K562 (cell line): ENCODE measurements around the gene CARD9.

Experiments
- BDP1 ChIP-seq: IDR thresholded peaks from 3 replicates; pipeline ENCODE4 v1.6.1; 2011; ENCODE audit not compliant: insufficient read length, insufficient read depth
- EP300 ChIP-seq: IDR thresholded peaks from 2 replicates; pipeline ENCODE4 v1.6.1; 2012; ENCODE audit warnings: low read length, improper control_type of control experiment
- EZH2 ChIP-seq: IDR thresholded peaks from 2 replicates; pipeline ENCODE4 v1.6.1; 2012; ENCODE audit warnings: low read depth, mild to moderate bottlenecking, inconsistent platforms, low read length, borderline replicate concordance
- KDM5B ChIP-seq: fragments of 200-600 bp; sonication (generic); IDR thresholded peaks from 2 replicates; pipeline ENCODE4 v1.6.1; 2012; ENCODE audit warnings: low read depth, mild to moderate bottlenecking, moderate library complexity, low read length, control low read depth, inconsistent platforms; ENCODE audit not compliant: insufficient replicate concordance
- NR2C2 ChIP-seq, 2 experiments: fragments of 200-800 bp in 1 of 2; sonication (Bioruptor generic) in 1 of 2; sonication (generic) in 1 of 2; formaldehyde crosslinking in 1 of 2; IDR thresholded peaks; 2 replicates each; pipeline versions ENCODE4 v1.6.1 to v1.8.0; 2016 to 2022; ENCODE audit warnings: mild to moderate bottlenecking in 1 of 2, missing compliant biosample characterization in 1 of 2, missing genetic modification characterization in 1 of 2, missing genetic modification reagents in 1 of 2
- PHF8 ChIP-seq: fragments of 200-600 bp; sonication (generic); IDR thresholded peaks from 2 replicates; pipeline ENCODE4 v1.6.1; 2012; ENCODE audit warnings: mixed run types, mild to moderate bottlenecking, inconsistent platforms, low read length, moderate library complexity, borderline replicate concordance
- TCF3 ChIP-seq: sonication (generic); formaldehyde crosslinking; IDR thresholded peaks from 2 replicates; pipeline ENCODE4 v1.4.0; 2020; ENCODE audit warnings: mild to moderate bottlenecking, missing genetic modification reagents
- TCF7L2 ChIP-seq: fragments of 150-350 bp; IDR thresholded peaks from 2 replicates; pipeline ENCODE4 v1.6.1; 2016; ENCODE audit warnings: low read depth, mild to moderate bottlenecking, low read length, moderate library complexity
- ZNF197 ChIP-seq: fragments of 200-800 bp; sonication (Bioruptor generic); IDR thresholded peaks from 2 replicates; pipeline ENCODE4 v1.6.1; 2016; ENCODE audit warnings: low read depth, missing genetic modification characterization, missing compliant biosample characterization
- TF ChIP-seq, protein P1 (sequence below): sonication (generic); formaldehyde crosslinking; IDR thresholded peaks from 2 replicates; pipeline ENCODE4 v1.4.0; 2020; ENCODE audit warnings: mild to moderate bottlenecking, missing genetic modification reagents
- TF ChIP-seq, protein P2 (sequence below), 2 experiments: fragments of 450-650 bp; IDR thresholded peaks; 2 replicates each; pipeline ENCODE4 v1.6.1; 2016
- TF ChIP-seq, protein P3 (sequence below): sonication (generic); formaldehyde crosslinking; IDR thresholded peaks from 2 replicates; pipeline ENCODE4 v1.8.1; 2022; ENCODE audit warnings: missing genetic modification reagents

DNA sequence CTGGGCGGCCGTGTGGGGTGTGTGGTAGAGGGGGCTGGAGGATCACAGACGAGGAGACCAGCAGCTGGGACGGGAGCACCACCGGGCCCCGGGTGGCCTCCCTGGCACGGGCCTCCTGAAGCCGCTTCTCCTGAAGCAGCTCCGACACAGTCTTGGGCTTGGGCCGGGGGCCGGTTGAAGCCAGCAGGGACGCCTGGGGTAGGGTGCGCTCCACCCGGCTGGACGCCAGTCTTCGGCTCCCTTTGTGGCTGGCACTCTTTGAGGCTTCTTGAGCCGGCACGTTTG, 5.5 kb upstream of the CARD9 start:
- TF ChIP-seq KDM5B (no peak), EP300 (no peak), EZH2 (no peak), TCF7L2 (no peak), PHF8 (no peak), NR2C2 (CRISPR knock-in tag; IDR thresholded peaks at IDR 0.05) (no peak), NR2C2 (tag; IDR thresholded peaks at IDR 0.05) (no peak), TCF3 (CRISPR knock-in tag) (no peak), BDP1 (no peak), ZNF197 (no peak)
- TF ChIP-seq, protein P1, sequence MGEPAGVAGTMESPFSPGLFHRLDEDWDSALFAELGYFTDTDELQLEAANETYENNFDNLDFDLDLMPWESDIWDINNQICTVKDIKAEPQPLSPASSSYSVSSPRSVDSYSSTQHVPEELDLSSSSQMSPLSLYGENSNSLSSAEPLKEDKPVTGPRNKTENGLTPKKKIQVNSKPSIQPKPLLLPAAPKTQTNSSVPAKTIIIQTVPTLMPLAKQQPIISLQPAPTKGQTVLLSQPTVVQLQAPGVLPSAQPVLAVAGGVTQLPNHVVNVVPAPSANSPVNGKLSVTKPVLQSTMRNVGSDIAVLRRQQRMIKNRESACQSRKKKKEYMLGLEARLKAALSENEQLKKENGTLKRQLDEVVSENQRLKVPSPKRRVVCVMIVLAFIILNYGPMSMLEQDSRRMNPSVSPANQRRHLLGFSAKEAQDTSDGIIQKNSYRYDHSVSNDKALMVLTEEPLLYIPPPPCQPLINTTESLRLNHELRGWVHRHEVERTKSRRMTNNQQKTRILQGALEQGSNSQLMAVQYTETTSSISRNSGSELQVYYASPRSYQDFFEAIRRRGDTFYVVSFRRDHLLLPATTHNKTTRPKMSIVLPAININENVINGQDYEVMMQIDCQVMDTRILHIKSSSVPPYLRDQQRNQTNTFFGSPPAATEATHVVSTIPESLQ (CRISPR knock-in tag), result no peak
- TF ChIP-seq, protein P2, sequence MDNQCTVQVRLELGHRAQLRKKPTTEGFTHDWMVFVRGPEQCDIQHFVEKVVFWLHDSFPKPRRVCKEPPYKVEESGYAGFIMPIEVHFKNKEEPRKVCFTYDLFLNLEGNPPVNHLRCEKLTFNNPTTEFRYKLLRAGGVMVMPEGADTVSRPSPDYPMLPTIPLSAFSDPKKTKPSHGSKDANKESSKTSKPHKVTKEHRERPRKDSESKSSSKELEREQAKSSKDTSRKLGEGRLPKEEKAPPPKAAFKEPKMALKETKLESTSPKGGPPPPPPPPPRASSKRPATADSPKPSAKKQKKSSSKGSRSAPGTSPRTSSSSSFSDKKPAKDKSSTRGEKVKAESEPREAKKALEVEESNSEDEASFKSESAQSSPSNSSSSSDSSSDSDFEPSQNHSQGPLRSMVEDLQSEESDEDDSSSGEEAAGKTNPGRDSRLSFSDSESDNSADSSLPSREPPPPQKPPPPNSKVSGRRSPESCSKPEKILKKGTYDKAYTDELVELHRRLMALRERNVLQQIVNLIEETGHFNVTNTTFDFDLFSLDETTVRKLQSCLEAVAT (IDR thresholded peaks at IDR 0.05), result no peak
- TF ChIP-seq, protein P3, sequence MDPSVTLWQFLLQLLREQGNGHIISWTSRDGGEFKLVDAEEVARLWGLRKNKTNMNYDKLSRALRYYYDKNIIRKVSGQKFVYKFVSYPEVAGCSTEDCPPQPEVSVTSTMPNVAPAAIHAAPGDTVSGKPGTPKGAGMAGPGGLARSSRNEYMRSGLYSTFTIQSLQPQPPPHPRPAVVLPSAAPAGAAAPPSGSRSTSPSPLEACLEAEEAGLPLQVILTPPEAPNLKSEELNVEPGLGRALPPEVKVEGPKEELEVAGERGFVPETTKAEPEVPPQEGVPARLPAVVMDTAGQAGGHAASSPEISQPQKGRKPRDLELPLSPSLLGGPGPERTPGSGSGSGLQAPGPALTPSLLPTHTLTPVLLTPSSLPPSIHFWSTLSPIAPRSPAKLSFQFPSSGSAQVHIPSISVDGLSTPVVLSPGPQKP (CRISPR knock-in tag), result no peak
